ENCODE data around the gene MRFAP1L1. TPM values are rescaled to one million over a fixed set of nuclear protein-coding genes. Genes with fewer than 3 reads are reported as not detected.

MRFAP1L1 gene
- total RNA-seq, result 42.2 and 47.6 TPM in 2 replicates

DNA sequence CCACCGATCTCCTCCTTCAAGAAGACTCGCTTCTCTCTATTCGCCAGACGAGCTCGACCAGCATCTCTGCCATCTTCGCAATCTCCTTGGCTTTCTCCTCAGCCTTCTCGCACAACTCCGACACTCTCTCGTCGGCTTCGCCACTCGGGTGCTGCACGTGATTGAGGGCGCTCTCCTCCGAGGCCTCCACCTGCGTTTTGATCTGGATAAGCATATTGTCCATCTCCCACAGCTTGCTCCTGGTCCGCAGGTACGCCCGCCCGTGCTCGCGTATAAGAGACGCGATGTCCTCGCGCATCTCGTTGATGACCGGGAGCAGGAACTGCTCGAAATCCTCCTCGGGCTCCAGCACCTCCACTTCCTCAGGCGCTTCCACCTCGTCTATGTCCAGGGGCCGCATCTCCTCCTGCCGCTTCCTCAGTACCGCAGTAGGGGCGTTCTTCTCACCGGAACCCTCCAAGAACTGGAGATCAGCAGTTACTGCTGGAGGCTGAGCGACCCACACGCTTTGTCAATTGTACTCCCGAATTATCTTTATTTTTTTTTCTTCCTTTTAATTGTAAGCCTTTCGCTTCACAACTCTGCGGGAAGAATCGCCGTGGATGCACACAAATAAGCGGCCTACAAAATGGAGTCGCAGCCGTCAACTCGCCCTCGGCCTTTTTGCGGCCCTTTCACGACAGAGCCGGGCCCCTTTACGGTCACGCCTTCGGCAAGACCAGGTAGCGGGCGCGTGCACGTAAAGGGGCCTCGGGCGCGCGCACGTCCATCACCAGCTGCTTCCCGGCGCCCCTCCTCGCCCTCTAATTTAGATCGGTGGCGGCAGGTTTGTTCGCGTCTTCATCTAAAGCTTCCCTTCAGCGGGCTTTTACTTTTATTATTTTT lies at the start of gene MRFAP1L1:
TSS of gene MRFAP1L1 (minus strand) at position 636 of the 885 bp plus-strand sequence. CDS start at position 400, 236 bp downstream.

DNA sequence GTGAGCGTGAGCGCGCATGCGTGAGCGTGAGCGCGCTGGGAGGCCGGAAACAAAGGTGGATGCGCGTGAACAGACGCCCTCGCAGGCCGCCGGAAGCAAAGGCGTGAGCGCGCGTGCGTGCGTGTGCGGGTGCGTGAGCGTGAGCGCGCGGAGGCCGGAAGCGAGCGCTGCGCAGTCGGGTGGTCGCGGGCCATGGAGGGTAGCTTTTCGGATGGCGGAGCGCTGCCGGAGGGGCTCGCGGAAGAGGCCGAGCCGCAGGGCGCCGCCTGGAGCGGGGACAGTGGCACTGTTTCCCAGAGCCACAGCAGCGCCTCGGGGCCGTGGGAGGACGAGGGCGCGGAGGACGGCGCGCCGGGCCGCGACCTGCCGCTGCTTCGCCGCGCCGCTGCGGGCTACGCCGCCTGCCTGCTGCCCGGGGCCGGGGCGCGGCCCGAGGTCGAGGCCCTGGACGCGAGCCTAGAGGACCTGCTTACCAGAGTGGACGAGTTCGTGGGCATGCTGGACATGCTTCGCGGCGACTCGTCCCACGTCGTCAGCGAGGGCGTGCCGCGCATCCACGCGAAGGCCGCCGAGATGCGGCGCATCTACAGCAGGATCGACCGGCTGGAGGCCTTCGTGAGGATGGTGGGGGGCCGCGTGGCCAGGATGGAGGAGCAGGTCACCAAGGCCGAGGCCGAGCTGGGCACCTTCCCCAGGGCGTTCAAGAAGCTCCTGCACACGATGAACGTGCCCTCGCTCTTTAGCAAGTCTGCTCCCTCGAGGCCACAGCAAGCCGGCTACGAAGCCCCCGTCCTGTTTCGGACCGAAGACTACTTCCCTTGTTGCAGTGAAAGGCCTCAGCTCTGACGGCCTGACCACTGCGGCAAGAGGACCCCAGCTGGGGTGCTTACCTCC lies 6.6 kb upstream of the MRFAP1L1 start, which contains the start of gene BLOC1S4:
TSS of gene BLOC1S4 (plus strand) at position 157 of the 894 bp plus-strand sequence. CDS start at position 193, 36 bp downstream.

DNA sequence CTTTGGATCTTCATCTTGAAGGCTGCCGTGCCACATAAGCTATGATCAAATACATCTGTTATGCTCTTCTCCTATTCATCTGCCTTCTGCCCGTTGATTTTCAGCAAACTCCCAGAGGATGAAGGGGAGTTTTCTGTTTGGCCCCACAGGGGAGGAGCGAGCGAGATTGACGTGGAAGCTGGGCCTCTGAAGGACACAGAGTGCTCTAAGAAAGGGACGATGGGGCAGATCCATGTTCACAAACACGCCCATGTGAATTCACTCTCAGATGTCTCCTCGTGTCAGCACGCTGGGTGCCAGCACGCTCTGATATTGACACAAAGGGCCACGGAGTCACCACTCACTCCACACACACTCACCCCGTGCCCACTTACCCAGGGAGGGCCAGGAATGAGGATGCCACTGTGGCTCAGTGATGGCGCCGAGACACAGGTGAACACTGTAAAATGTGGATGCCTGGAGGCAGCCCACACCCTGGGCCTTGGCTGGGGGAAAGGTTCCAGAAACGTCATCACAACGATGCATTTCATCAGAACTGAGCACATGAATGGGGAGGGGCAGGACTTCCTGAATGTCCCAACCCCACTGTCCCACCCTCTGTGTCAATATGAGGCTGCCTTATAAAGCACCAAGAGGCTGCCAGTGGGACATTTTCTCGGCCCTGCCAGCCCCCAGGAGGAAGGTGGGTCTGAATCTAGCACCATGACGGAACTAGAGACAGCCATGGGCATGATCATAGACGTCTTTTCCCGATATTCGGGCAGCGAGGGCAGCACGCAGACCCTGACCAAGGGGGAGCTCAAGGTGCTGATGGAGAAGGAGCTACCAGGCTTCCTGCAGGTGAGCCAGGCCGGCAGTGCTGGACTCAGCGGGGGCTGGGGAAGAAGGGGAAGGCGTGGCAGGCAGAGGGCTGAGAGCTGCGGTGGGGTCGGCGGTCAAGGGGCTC lies 16.2 kb downstream of the MRFAP1L1 start, which contains the start of gene S100P:
TSS of gene S100P (plus strand) at position 648 of the 946 bp plus-strand sequence. CDS start at position 703, 55 bp downstream.

Other genes starting within 250 kb of the MRFAP1L1 start
- gene PPP2R2C, start 237.3 kb downstream of the MRFAP1L1 start, total RNA-seq, result not detected in 2 replicates
- gene MAN2B2, start 134.7 kb downstream of the MRFAP1L1 start, total RNA-seq, result 22.5 and 23.6 TPM in 2 replicates
- gene MRFAP1, start 69.2 kb downstream of the MRFAP1L1 start, total RNA-seq, result 273 and 321 TPM in 2 replicates
- not detected in 2 replicates for gene S100P, start 16.0 kb downstream of the MRFAP1L1 start, total RNA-seq
- gene BLOC1S4, start 6.3 kb upstream of the MRFAP1L1 start, total RNA-seq, result 24.2 and 25.5 TPM in 2 replicates
- gene KIAA0232, start 72.9 kb upstream of the MRFAP1L1 start, total RNA-seq, result 5.5 and 10.3 TPM in 2 replicates
- gene TBC1D14, start 200.0 kb upstream of the MRFAP1L1 start, total RNA-seq, result 29.4 and 31.7 TPM in 2 replicates

Data from myometrial cell (primary cell).